Measurements from ENCODE around the gene SLC22A14. TPM values are rescaled to one million over a fixed set of nuclear protein-coding genes. Genes with fewer than 3 reads are reported as not detected.

Gene SLC22A14
- total and polyA plus RNA-seq, 2 experiments from 2014 or later, result 0.12 to 0.43 TPM

DNA sequence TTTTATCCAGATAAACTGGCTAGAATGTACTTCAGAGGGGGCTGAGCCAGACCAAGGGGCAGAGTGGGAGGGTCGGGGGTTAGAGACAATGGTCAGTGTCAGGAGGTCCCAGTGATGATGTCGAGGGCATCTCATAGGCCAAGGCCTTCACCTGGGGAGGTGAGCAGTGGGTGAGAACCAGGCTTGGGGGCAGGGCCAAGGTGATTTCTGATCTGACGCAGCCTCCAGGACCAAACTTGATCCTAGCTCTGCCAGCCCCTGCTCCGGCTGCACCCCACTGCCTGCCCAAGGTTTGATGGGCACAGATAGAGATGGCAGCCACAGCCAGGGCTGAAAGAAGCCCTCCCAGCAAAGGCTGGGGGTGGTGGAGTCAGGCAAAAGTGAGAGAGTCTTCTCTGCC is 79.4 kb downstream of the SLC22A14 start:
- no peak overlapping the region for H3K27ac ChIP-seq
- H3K9me3 ChIP-seq (ENCODE audit: low read depth), result no peaks in the 10 kb centered on the region
- H3K27me3 ChIP-seq, result no peaks in the 10 kb centered on the region
- H3K4me1 ChIP-seq (ENCODE audit: low read depth), result no peaks in the 10 kb centered on the region
- H3K36me3 ChIP-seq, result no peaks in the 10 kb centered on the region
- H3K4me3 ChIP-seq, result no peak overlapping the region
- TF ChIP-seq, protein P1, sequence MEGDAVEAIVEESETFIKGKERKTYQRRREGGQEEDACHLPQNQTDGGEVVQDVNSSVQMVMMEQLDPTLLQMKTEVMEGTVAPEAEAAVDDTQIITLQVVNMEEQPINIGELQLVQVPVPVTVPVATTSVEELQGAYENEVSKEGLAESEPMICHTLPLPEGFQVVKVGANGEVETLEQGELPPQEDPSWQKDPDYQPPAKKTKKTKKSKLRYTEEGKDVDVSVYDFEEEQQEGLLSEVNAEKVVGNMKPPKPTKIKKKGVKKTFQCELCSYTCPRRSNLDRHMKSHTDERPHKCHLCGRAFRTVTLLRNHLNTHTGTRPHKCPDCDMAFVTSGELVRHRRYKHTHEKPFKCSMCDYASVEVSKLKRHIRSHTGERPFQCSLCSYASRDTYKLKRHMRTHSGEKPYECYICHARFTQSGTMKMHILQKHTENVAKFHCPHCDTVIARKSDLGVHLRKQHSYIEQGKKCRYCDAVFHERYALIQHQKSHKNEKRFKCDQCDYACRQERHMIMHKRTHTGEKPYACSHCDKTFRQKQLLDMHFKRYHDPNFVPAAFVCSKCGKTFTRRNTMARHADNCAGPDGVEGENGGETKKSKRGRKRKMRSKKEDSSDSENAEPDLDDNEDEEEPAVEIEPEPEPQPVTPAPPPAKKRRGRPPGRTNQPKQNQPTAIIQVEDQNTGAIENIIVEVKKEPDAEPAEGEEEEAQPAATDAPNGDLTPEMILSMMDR (IDR thresholded peaks at IDR 0.05; ENCODE audit: low read depth, low read length), result no peak
- DNase-seq (ENCODE audit: low read depth in 1 of 2, low spot score in 1 of 2), result no peak

DNA sequence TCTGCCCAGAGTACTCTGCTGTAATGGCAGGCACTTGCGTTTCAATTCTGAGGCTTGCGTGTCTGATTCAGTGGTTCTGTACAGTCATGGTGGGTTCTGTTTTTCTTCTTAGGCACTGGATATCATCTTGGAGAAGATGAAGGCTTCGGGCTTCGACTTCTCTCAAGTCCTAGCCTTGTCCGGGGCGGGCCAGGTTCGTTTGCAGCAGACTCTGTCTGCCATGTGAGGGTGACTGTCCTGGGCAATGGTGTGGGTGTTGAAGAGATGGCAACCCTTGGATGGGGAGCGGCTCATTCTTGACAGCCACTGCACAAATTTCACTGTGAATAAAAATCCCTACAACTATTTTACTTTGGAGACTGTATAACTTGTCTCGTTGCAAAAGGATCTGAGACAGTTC is 80.7 kb downstream of the SLC22A14 start:
- no peak overlapping the region for H3K27ac ChIP-seq
- H3K9me3 ChIP-seq (ENCODE audit: low read depth), result no peaks in the 10 kb centered on the region
- no peak overlapping the region for H3K4me3 ChIP-seq
- no peaks in the 10 kb centered on the region for H3K4me1 ChIP-seq (ENCODE audit: low read depth)
- no peaks in the 10 kb centered on the region for H3K27me3 ChIP-seq
- no peak for DNase-seq (ENCODE audit: low read depth in 1 of 2, low spot score in 1 of 2)
- H3K36me3 ChIP-seq, result no peaks in the 10 kb centered on the region
- TF ChIP-seq, protein P1 (IDR thresholded peaks at IDR 0.05; ENCODE audit: low read depth, low read length), result no peak

DNA sequence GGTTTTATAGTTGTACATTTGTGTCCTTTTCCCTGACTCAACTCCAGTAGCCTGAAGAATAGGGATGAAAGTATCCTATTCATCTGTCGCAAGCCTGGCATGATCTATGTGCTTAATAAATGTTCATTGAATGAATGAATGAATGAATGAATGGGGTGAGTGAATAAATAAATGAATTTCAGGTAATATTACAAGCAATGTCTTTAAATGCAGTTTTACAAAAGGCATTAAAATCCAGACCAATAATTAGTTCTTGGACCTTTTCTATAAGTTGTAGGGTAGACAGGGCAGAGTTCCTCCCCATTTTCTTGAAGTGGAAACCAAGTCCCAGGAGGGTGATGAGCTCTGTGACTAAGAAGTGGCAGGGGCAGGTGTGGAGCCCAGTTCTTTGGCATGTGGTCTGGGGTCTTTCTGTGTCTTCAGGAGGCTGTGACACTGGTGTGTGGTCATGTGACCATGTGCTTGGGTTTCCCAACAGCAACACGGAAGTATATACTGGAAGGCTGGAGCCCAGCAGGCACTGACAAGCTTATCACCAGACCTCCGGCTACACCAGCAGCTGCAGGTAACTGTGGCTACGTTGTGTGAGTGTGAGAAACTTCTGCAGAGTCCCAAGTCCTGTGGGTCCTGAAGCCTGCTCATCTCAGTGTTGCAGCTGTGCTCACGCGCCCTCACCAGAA is 82.8 kb downstream of the SLC22A14 start:
- H3K27ac ChIP-seq, result no peak overlapping the region

DNA sequence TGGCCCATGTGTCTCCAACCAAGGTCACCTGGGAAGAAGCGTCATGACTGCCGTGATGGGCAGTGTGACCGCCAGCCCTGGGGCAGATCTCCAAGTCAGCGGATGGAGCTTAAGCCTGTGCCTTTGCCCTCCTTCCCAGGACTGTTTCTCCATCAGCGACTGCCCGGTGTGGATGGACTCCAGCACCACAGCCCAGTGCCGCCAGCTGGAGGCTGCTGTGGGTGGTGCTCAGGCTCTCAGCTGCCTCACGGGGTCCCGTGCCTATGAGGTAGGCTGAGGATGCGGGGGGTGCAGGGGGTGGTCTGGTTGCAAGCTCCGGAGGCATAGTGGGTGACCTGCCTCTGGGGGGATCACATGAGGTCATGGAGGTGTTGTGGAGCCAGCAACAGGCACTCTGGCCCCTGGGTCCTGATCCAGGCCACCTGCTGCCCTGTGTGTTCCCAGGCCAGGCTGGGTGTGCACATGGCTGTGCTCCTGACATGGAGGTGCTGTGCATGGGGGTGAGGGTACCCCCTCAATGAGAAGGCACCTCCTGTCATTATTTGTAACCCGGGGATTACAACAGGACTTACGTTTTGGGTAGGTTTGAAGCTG is 83.5 kb downstream of the SLC22A14 start:
- Histone ChIP-seq H3K27me3 (no peaks in the 10 kb centered on the region), H3K9me3 (ENCODE audit: low read depth) (no peaks in the 10 kb centered on the region), H3K36me3 (no peaks in the 10 kb centered on the region), H3K4me3 (no peak overlapping the region), H3K4me1 (ENCODE audit: low read depth) (no peaks in the 10 kb centered on the region), H3K27ac (no peak overlapping the region)
- DNase-seq (ENCODE audit: low read depth in 1 of 2, low spot score in 1 of 2), result no peak
- TF ChIP-seq, protein P1 (IDR thresholded peaks at IDR 0.05; ENCODE audit: low read depth, low read length), result no peak

More for the DNA sequence above, 82.8 kb downstream of the SLC22A14 start:
- Histone ChIP-seq H3K27me3 (no peaks in the 10 kb centered on the region), H3K9me3 (ENCODE audit: low read depth) (no peaks in the 10 kb centered on the region), H3K4me1 (ENCODE audit: low read depth) (no peaks in the 10 kb centered on the region), H3K36me3 (no peaks in the 10 kb centered on the region), H3K4me3 (no peak overlapping the region)
- TF ChIP-seq, protein P1 (IDR thresholded peaks at IDR 0.05; ENCODE audit: low read depth, low read length), result no peak
- DNase-seq (ENCODE audit: low read depth in 1 of 2, low spot score in 1 of 2), result no peak

DNA sequence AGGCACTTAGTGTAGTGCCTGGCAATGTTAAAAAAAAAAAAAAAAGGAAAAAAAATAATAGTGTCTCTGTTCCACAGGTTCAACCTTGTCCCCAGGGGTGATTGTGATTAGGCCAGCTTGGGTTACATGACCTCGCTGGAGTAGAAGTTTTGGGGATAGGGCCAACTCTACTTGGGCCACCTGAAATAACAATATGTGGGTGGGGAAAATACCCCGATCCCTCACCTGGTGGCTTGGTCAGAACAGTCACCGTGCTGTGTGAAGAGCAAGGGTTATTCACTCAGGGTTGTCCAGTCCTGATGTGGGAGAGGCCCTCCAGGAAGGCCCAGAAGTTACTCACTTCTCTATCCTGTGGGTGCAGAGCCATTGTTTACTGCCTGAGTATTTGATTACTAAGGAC is 84.0 kb downstream of the SLC22A14 start:
- DNase-seq (ENCODE audit: low read depth in 1 of 2, low spot score in 1 of 2), result no peak
- TF ChIP-seq, protein P1 (IDR thresholded peaks at IDR 0.05; ENCODE audit: low read depth, low read length), result no peak
- no peaks in the 10 kb centered on the region for H3K4me1 ChIP-seq (ENCODE audit: low read depth)
- H3K9me3 ChIP-seq (ENCODE audit: low read depth), result no peaks in the 10 kb centered on the region
- H3K27ac ChIP-seq, result no peak overlapping the region
- no peaks in the 10 kb centered on the region for H3K27me3 ChIP-seq
- no peak overlapping the region for H3K4me3 ChIP-seq
- no peaks in the 10 kb centered on the region for H3K36me3 ChIP-seq
